Body of pancreas (tissue), 4 donors: ENCODE measurements around the gene PHKB.
"Not testable (repeated sequence)": the region's sequence is repeated elsewhere in the genome, so short reads cannot be mapped to it uniquely, and the experiment has no call there.

Source experiments
- CTCF ChIP-seq, 7 experiments: fragments of 450-650 bp in 4 of 7; fragments of 200-600 bp in 3 of 7; sonication (generic) in 3 of 7; IDR thresholded peaks; one replicate each; pipeline ENCODE4 v1.5.1; 2016 to 2019; ENCODE audit warnings: antibody characterized with exemption in 7 of 7
- POLR2A ChIP-seq, 3 donors: fragments of 450-650 bp; IDR thresholded peaks; one replicate each; pipeline ENCODE4 v1.6.1; 2016; ENCODE audit warnings: antibody characterized with exemption in 3 of 3, mild to moderate bottlenecking in 2 of 3

GRCh38 chr16:47473004-47473403 lies 11.9 kb downstream of the PHKB start:
- not testable (repeated sequence) for TF ChIP-seq CTCF, POLR2A (IDR thresholded peaks at IDR 0.05)
